GM21737 (cell line): Measurements from ENCODE around the gene SLC16A7.
"Not testable (repeated sequence)": the region's sequence is repeated elsewhere in the genome, so short reads cannot be mapped to it uniquely, and the experiment has no call there.

ENCODE experiments used
- ATAC-seq: cut with Tn5 transposase; IDR thresholded peaks from one replicate; pipeline ENCODE4 v1.9.1; 2021; ENCODE audit warnings: mild to moderate bottlenecking, moderate library complexity; ENCODE audit not compliant: unreplicated experiment

The SLC16A7 gene

GRCh38 chr12:59724011-59724695 is 128.3 kb downstream of the SLC16A7 start:
- ATAC-seq: no peak

GRCh38 chr12:59733200-59733599 is 137.4 kb downstream of the SLC16A7 start:
- no peak for ATAC-seq

GRCh38 chr12:59734371-59734770 is 138.5 kb downstream of the SLC16A7 start:
- no peak for ATAC-seq

- no peak for ATAC-seq
Observed at GRCh38 chr12:59735231-59735630, 139.4 kb downstream of the SLC16A7 start.

GRCh38 chr12:59736359-59736758 is 140.5 kb downstream of the SLC16A7 start:
- no peak for ATAC-seq

- no peak for ATAC-seq
Observed at GRCh38 chr12:59736786-59737185, 141.0 kb downstream of the SLC16A7 start.

GRCh38 chr12:59737725-59738463 is 142.1 kb downstream of the SLC16A7 start:
- ATAC-seq: no peak

GRCh38 chr12:59742841-59743240 is 147.0 kb downstream of the SLC16A7 start:
- ATAC-seq: no peak

GRCh38 chr12:59744564-59744963 is 148.7 kb downstream of the SLC16A7 start:
- ATAC-seq: no peak

- not testable (repeated sequence) for ATAC-seq
Observed at GRCh38 chr12:59751091-59751490, 155.3 kb downstream of the SLC16A7 start.

GRCh38 chr12:59761542-59761941 is 165.7 kb downstream of the SLC16A7 start:
- ATAC-seq: no peak

GRCh38 chr12:59763835-59764234 is 168.0 kb downstream of the SLC16A7 start:
- ATAC-seq: peak; percentile 57

- ATAC-seq: no peak
Observed at GRCh38 chr12:59768031-59768430, 172.2 kb downstream of the SLC16A7 start.

GRCh38 chr12:59780605-59781135 is 184.8 kb downstream of the SLC16A7 start:
- ATAC-seq: no peak

- ATAC-seq: no peak
Observed at GRCh38 chr12:59787610-59788009, 191.8 kb downstream of the SLC16A7 start.

GRCh38 chr12:59792647-59793046 is 196.8 kb downstream of the SLC16A7 start:
- no peak for ATAC-seq

GRCh38 chr12:59803735-59804134 is 207.9 kb downstream of the SLC16A7 start:
- no peak for ATAC-seq

GRCh38 chr12:59808317-59808910 is 212.6 kb downstream of the SLC16A7 start:
- ATAC-seq: peak; percentile 87

GRCh38 chr12:59811991-59812390 is 216.2 kb downstream of the SLC16A7 start:
- ATAC-seq: no peak

- ATAC-seq: no peak
Observed at GRCh38 chr12:59812716-59813115, 216.9 kb downstream of the SLC16A7 start.

- no peak for ATAC-seq
Observed at GRCh38 chr12:59820594-59821011, 224.8 kb downstream of the SLC16A7 start.

- no peak for ATAC-seq
Observed at GRCh38 chr12:59823567-59823966, 227.7 kb downstream of the SLC16A7 start.
